ENCODE results near the gene UBE2L6. TPM values are rescaled to one million over a fixed set of nuclear protein-coding genes. Genes with fewer than 3 reads are reported as not detected.

UBE2L6 gene
- total RNA-seq, 8 experiments from 2014 or later = 22.6 to 177 (median 52.5) TPM

Other genes starting within 250 kb of the UBE2L6 start
- 100 to 1,000 TPM in 2 of 8 experiments, 10 to 100 TPM in 6; 28.4 to 104 (median 55.4) TPM for gene TNKS1BP1, start 242.7 kb downstream of the UBE2L6 start, total RNA-seq
- gene SSRP1, start 231.8 kb downstream of the UBE2L6 start, total RNA-seq = 100 to 1,000 TPM in 4 of 8 experiments, 10 to 100 TPM in 4; 64.9 to 164 (median 101) TPM
- gene P2RX3, start 229.3 kb downstream of the UBE2L6 start, total RNA-seq = 100 to 1,000 TPM in 3 of 8 experiments, 10 to 100 TPM in 1, under 1 TPM in 2, not detected in 2; 0.36 to 153 (median 99.5) TPM
- gene PRG3, start 186.5 kb downstream of the UBE2L6 start, total RNA-seq = not detected
- gene PRG2, start 177.0 kb downstream of the UBE2L6 start, total RNA-seq = 1 to 10 TPM in 1 of 8 experiments, under 1 TPM in 2, not detected in 5; 0.18 to 1.1 (median 0.29) TPM
- 10 to 100 TPM in 2 of 8 experiments, 1 to 10 TPM in 4, under 1 TPM in 2; 0.43 to 25.8 (median 3.0) TPM for gene SLC43A3, start 140.6 kb downstream of the UBE2L6 start, total RNA-seq
- gene RTN4RL2, start 107.1 kb downstream of the UBE2L6 start, total RNA-seq = 10 to 100 TPM in 1 of 8 experiments, 1 to 10 TPM in 6, under 1 TPM in 1; 0.25 to 11.6 (median 5.8) TPM
- gene SLC43A1, start 52.0 kb downstream of the UBE2L6 start, total RNA-seq = 10 to 100 TPM in 2 of 8 experiments, 1 to 10 TPM in 4, under 1 TPM in 2; 0.32 to 13.7 (median 2.1) TPM
- gene TIMM10, start 36.9 kb downstream of the UBE2L6 start, total RNA-seq = 10 to 100 TPM; 28.3 to 86.7 (median 58.9) TPM
- gene SMTNL1, start 30.1 kb downstream of the UBE2L6 start, total RNA-seq = under 1 TPM in 7 of 8 experiments, not detected in 1; 0.25 to 0.60 (median 0.42) TPM
- gene SERPING1, start 30.0 kb upstream of the UBE2L6 start, total RNA-seq = 10 to 100 TPM in 4 of 8 experiments, 1 to 10 TPM in 4; 1.7 to 35.1 (median 9.9) TPM
- gene YPEL4, start 82.2 kb upstream of the UBE2L6 start, total RNA-seq = 10 to 100 TPM in 4 of 8 experiments, 1 to 10 TPM in 4; 3.7 to 13.1 (median 8.8) TPM
- 10 to 100 TPM in 7 of 8 experiments, 1 to 10 TPM in 1; 9.9 to 19.0 (median 12.9) TPM for gene CLP1, start 90.1 kb upstream of the UBE2L6 start, total RNA-seq
- 10 to 100 TPM; 15.2 to 59.5 (median 31.5) TPM for gene ZDHHC5, start 100.4 kb upstream of the UBE2L6 start, total RNA-seq
- 10 to 100 TPM; 16.3 to 35.2 (median 29.2) TPM for gene MED19, start 144.5 kb upstream of the UBE2L6 start, total RNA-seq
- 100 to 1,000 TPM in 4 of 8 experiments, 10 to 100 TPM in 4; 70.0 to 149 (median 105) TPM for gene TMX2, start 144.9 kb upstream of the UBE2L6 start, total RNA-seq
- gene SELENOH, start 173.8 kb upstream of the UBE2L6 start, total RNA-seq = 100 to 1,000 TPM; 113 to 203 (median 149) TPM
- 1 to 10 TPM in 5 of 8 experiments, under 1 TPM in 3; 0.46 to 6.1 (median 1.1) TPM for gene BTBD18, start 184.1 kb upstream of the UBE2L6 start, total RNA-seq
- gene CTNND1, start 194.1 kb upstream of the UBE2L6 start, total RNA-seq = 100 to 1,000 TPM in 2 of 8 experiments, 10 to 100 TPM in 6; 59.5 to 166 (median 86.1) TPM